HepG2 (cell line): ENCODE data around the gene SLC25A15. TPM values are rescaled to one million over a fixed set of nuclear protein-coding genes. Genes with fewer than 3 reads are reported as not detected.

Experiments
- CEBPB ChIP-seq: IDR thresholded peaks from 2 replicates; pipeline ENCODE4 v1.6.1; 2011; ENCODE audit warnings: low read depth, low read length, improper control_type of control experiment, borderline replicate concordance
- ELF1 ChIP-seq: sonication (generic); formaldehyde crosslinking; IDR thresholded peaks from 2 replicates; pipeline ENCODE4 v1.4.0; 2020; ENCODE audit warnings: missing genetic modification reagents
- ELF3 ChIP-seq: IDR thresholded peaks from 2 replicates; pipeline ENCODE4 v1.6.1; 2016; ENCODE audit warnings: missing genetic modification reagents, missing compliant biosample characterization
- ERF ChIP-seq: IDR thresholded peaks from 2 replicates; pipeline ENCODE4 v1.6.1; 2018; ENCODE audit warnings: missing biosample characterization, missing genetic modification reagents
- IRF2 ChIP-seq: IDR thresholded peaks from 2 replicates; pipeline ENCODE4 v1.6.1; 2018; ENCODE audit warnings: missing genetic modification reagents, missing compliant biosample characterization
- KMT2B ChIP-seq: IDR thresholded peaks from 2 replicates; pipeline ENCODE4 v1.6.1; 2016; ENCODE audit warnings: missing genetic modification reagents, missing compliant biosample characterization
- MED8 ChIP-seq: sonication (generic); formaldehyde crosslinking; IDR thresholded peaks from 2 replicates; pipeline ENCODE4 v1.8.1; 2023; ENCODE audit warnings: mild to moderate bottlenecking, missing genetic modification reagents; ENCODE audit not compliant: insufficient replicate concordance
- MTF1 ChIP-seq: sonication (generic); formaldehyde crosslinking; IDR thresholded peaks from 2 replicates; pipeline ENCODE4 v1.5.0; 2020; ENCODE audit warnings: missing genetic modification reagents
- NFE2L2 ChIP-seq: fragments of 150-350 bp; IDR thresholded peaks from 2 replicates; pipeline ENCODE4 v1.6.1; 2014; ENCODE audit warnings: low read length
- SOX5 ChIP-seq: IDR thresholded peaks from 2 replicates; pipeline ENCODE4 v1.6.1; 2016; ENCODE audit warnings: borderline replicate concordance
- SP140L ChIP-seq: sonication (generic); formaldehyde crosslinking; IDR thresholded peaks from 2 replicates; pipeline ENCODE4 v1.4.0; 2020; ENCODE audit warnings: missing genetic modification reagents, borderline replicate concordance
- TCF7 ChIP-seq: sonication (generic); IDR thresholded peaks from 2 replicates; pipeline ENCODE4 v1.6.1; 2016; ENCODE audit warnings: antibody characterized with exemption, low read depth
- TEAD2 ChIP-seq: sonication (generic); formaldehyde crosslinking; IDR thresholded peaks from 2 replicates; pipeline ENCODE4 v1.9.0; 2021; ENCODE audit warnings: missing genetic modification reagents
- ZBTB7A ChIP-seq: sonication (generic); formaldehyde crosslinking; IDR thresholded peaks from 2 replicates; pipeline ENCODE4 v1.8.0; 2022; ENCODE audit warnings: mild to moderate bottlenecking, missing genetic modification reagents
- ZNF17 ChIP-seq: sonication (generic); formaldehyde crosslinking; IDR thresholded peaks from 2 replicates; pipeline ENCODE4 v1.5.0; 2020; ENCODE audit warnings: mild to moderate bottlenecking, missing genetic modification reagents
- ZNF879 ChIP-seq: sonication (generic); formaldehyde crosslinking; IDR thresholded peaks from 2 replicates; pipeline ENCODE4 v1.8.1; 2023; ENCODE audit warnings: missing genetic modification reagents
- polyA plus RNA-seq, 8 experiments: library from polyadenylated mRNA; depleted of rRNA in 3 of 8; stranded (reverse) in 7 of 8; unstranded in 1 of 8; fragments of >200 nt; fragmentation: Illumina TruSeq in 4 of 8; extraction: Trizol in 4 of 8; gene quantifications; 2 replicates each; pipeline versions ENCODE4 v1.2.1 to v1.2.3, GENCODE V29; 2011 to 2016; ENCODE audit warnings: low read depth in 4 of 8, missing spikeins in 1 of 8, mixed read lengths in 1 of 8; ENCODE audit not compliant: insufficient read depth in 1 of 8
- total RNA-seq, 5 experiments: library from RNA; depleted of rRNA; stranded (reverse); fragments of >200 nt; fragmentation: Illumina TruSeq; extraction: Trizol; gene quantifications; 2 replicates each; pipeline ENCODE4 v1.2.3, GENCODE V29; 2016; ENCODE audit warnings: low read depth in 1 of 5
- TF ChIP-seq, protein P1 (sequence below): sonication (generic); formaldehyde crosslinking; IDR thresholded peaks from 2 replicates; pipeline ENCODE4 v1.4.0; 2020; ENCODE audit warnings: missing genetic modification reagents
- TF ChIP-seq, protein P2 (sequence below): sonication (generic); formaldehyde crosslinking; IDR thresholded peaks from 2 replicates; pipeline ENCODE4; 2020; ENCODE audit warnings: missing genetic modification reagents, mild to moderate bottlenecking, borderline replicate concordance
- TF ChIP-seq, protein P3 (sequence below): sonication (generic); formaldehyde crosslinking; IDR thresholded peaks from 2 replicates; pipeline ENCODE4 v1.5.1; 2020; ENCODE audit warnings: mild to moderate bottlenecking, moderate library complexity, missing genetic modification reagents
- TF ChIP-seq, protein P4 (sequence below): sonication (generic); formaldehyde crosslinking; IDR thresholded peaks from 2 replicates; pipeline ENCODE4 v1.4.0; 2020; ENCODE audit warnings: missing genetic modification reagents, mild to moderate bottlenecking, borderline replicate concordance
- TF ChIP-seq, protein P5 (sequence below): sonication (generic); formaldehyde crosslinking; IDR thresholded peaks from 2 replicates; pipeline ENCODE4 v1.8.1; 2023; ENCODE audit warnings: mild to moderate bottlenecking, missing genetic modification reagents

The SLC25A15 gene
- total and polyA plus RNA-seq, 2 of the 13 experiments (the other 11 are each of a cell fraction or from before 2014, with no cell fraction given) = 17.3 to 39.1 TPM

DNA sequence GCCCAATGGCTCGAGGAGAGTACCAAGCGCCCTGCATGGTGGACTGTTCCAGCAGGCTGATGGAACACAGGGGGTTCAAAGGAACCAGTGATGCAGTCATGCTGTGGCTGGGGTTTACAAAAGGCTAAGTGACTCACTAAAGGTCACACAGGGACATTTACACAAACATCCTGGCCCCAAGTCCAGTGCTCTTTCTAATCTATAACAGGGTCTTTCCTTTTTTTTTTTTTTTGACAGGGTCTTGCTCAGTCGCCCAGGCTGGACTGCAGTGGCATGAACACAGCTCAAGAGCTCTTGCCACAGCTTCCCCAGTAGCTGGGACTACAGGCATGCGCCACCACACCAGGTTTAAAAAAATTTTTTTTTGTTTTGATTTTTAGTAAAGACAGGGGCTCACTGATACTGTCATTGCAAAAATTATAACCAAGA lies 2.8 kb upstream of the SLC25A15 start (continued):
- TF ChIP-seq, protein P1, sequence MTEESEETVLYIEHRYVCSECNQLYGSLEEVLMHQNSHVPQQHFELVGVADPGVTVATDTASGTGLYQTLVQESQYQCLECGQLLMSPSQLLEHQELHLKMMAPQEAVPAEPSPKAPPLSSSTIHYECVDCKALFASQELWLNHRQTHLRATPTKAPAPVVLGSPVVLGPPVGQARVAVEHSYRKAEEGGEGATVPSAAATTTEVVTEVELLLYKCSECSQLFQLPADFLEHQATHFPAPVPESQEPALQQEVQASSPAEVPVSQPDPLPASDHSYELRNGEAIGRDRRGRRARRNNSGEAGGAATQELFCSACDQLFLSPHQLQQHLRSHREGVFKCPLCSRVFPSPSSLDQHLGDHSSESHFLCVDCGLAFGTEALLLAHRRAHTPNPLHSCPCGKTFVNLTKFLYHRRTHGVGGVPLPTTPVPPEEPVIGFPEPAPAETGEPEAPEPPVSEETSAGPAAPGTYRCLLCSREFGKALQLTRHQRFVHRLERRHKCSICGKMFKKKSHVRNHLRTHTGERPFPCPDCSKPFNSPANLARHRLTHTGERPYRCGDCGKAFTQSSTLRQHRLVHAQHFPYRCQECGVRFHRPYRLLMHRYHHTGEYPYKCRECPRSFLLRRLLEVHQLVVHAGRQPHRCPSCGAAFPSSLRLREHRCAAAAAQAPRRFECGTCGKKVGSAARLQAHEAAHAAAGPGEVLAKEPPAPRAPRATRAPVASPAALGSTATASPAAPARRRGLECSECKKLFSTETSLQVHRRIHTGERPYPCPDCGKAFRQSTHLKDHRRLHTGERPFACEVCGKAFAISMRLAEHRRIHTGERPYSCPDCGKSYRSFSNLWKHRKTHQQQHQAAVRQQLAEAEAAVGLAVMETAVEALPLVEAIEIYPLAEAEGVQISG = peak; percentile 26; the same call in 1 of the 2 replicates
- TF ChIP-seq, protein P2, sequence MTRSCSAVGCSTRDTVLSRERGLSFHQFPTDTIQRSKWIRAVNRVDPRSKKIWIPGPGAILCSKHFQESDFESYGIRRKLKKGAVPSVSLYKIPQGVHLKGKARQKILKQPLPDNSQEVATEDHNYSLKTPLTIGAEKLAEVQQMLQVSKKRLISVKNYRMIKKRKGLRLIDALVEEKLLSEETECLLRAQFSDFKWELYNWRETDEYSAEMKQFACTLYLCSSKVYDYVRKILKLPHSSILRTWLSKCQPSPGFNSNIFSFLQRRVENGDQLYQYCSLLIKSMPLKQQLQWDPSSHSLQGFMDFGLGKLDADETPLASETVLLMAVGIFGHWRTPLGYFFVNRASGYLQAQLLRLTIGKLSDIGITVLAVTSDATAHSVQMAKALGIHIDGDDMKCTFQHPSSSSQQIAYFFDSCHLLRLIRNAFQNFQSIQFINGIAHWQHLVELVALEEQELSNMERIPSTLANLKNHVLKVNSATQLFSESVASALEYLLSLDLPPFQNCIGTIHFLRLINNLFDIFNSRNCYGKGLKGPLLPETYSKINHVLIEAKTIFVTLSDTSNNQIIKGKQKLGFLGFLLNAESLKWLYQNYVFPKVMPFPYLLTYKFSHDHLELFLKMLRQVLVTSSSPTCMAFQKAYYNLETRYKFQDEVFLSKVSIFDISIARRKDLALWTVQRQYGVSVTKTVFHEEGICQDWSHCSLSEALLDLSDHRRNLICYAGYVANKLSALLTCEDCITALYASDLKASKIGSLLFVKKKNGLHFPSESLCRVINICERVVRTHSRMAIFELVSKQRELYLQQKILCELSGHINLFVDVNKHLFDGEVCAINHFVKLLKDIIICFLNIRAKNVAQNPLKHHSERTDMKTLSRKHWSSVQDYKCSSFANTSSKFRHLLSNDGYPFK = peak; percentile 18; the same call in 1 of the 2 replicates
- TF ChIP-seq MTF1 (CRISPR knock-in tag) (no peak), ZNF17 (CRISPR knock-in tag) (no peak), IRF2 (CRISPR knock-in tag) (peak; percentile 58; the same call in 1 of the 2 replicates), TEAD2 (CRISPR knock-in tag) (no peak), KMT2B (CRISPR knock-in tag) (peak; percentile 41; the same call in 1 of the 2 replicates), MED8 (CRISPR knock-in tag) (no peak), NFE2L2 (no peak), SP140L (no peak; the same call in 1 of the 2 replicates), SOX5 (peak; percentile 59), ZNF879 (CRISPR knock-in tag) (no peak), ERF (peak; percentile 88; the same call in 1 of the 2 replicates), ELF3 (CRISPR knock-in tag) (peak; percentile 69; the same call in 1 of the 2 replicates), ELF1 (0 out of 2 replicates have a peak, but pooled peaks have one; percentile 13), TCF7 (peak; percentile 72; the same call in 1 of the 2 replicates), ZBTB7A (CRISPR knock-in tag) (peak; percentile 39; the same call in 1 of the 2 replicates), CEBPB (no peak)
- TF ChIP-seq, protein P3, sequence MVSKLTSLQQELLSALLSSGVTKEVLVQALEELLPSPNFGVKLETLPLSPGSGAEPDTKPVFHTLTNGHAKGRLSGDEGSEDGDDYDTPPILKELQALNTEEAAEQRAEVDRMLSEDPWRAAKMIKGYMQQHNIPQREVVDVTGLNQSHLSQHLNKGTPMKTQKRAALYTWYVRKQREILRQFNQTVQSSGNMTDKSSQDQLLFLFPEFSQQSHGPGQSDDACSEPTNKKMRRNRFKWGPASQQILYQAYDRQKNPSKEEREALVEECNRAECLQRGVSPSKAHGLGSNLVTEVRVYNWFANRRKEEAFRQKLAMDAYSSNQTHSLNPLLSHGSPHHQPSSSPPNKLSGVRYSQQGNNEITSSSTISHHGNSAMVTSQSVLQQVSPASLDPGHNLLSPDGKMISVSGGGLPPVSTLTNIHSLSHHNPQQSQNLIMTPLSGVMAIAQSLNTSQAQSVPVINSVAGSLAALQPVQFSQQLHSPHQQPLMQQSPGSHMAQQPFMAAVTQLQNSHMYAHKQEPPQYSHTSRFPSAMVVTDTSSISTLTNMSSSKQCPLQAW (CRISPR knock-in tag) = no peak; the same call in 1 of the 2 replicates
- TF ChIP-seq, protein P4, sequence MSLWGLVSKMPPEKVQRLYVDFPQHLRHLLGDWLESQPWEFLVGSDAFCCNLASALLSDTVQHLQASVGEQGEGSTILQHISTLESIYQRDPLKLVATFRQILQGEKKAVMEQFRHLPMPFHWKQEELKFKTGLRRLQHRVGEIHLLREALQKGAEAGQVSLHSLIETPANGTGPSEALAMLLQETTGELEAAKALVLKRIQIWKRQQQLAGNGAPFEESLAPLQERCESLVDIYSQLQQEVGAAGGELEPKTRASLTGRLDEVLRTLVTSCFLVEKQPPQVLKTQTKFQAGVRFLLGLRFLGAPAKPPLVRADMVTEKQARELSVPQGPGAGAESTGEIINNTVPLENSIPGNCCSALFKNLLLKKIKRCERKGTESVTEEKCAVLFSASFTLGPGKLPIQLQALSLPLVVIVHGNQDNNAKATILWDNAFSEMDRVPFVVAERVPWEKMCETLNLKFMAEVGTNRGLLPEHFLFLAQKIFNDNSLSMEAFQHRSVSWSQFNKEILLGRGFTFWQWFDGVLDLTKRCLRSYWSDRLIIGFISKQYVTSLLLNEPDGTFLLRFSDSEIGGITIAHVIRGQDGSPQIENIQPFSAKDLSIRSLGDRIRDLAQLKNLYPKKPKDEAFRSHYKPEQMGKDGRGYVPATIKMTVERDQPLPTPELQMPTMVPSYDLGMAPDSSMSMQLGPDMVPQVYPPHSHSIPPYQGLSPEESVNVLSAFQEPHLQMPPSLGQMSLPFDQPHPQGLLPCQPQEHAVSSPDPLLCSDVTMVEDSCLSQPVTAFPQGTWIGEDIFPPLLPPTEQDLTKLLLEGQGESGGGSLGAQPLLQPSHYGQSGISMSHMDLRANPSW (CRISPR knock-in tag) = no peak
- TF ChIP-seq, protein P5, sequence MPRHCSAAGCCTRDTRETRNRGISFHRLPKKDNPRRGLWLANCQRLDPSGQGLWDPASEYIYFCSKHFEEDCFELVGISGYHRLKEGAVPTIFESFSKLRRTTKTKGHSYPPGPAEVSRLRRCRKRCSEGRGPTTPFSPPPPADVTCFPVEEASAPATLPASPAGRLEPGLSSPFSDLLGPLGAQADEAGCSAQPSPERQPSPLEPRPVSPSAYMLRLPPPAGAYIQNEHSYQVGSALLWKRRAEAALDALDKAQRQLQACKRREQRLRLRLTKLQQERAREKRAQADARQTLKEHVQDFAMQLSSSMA (CRISPR knock-in tag) = no peak
